AML-193 (cell line): ENCODE results near the gene LMCD1.

ENCODE experiments used
- DNase-seq, 2 experiments: peaks; one replicate each; lab custom pipeline; 2025; lab: John Stamatoyannopoulos, UW

The LMCD1 gene

GRCh38 chr3:8484409-8485140, 17.0 kb upstream of the LMCD1 start:
- DNase-seq: no peak

- DNase-seq: no peak
Measured at GRCh38 chr3:8485141-8485870, 16.3 kb upstream of the LMCD1 start.

GRCh38 chr3:8485943-8486342, 15.7 kb upstream of the LMCD1 start:
- DNase-seq: no peak

GRCh38 chr3:8486434-8486833, 15.2 kb upstream of the LMCD1 start:
- DNase-seq: no peak

GRCh38 chr3:8486936-8487335, 14.7 kb upstream of the LMCD1 start:
- no peak for DNase-seq

- no peak for DNase-seq
Measured at GRCh38 chr3:8488411-8488810, 13.2 kb upstream of the LMCD1 start.

- DNase-seq: no peak
Measured at GRCh38 chr3:8488877-8489276, 12.7 kb upstream of the LMCD1 start.

GRCh38 chr3:8489278-8489792, 12.3 kb upstream of the LMCD1 start:
- no peak for DNase-seq

- no peak for DNase-seq
Measured at GRCh38 chr3:8490079-8490552, 11.5 kb upstream of the LMCD1 start.

GRCh38 chr3:8491271-8492144, 10.1 kb upstream of the LMCD1 start:
- DNase-seq: no peak

- DNase-seq: no peak
Measured at GRCh38 chr3:8492744-8493511, 8.7 kb upstream of the LMCD1 start.

- no peak for DNase-seq
Measured at GRCh38 chr3:8493744-8494143, 7.9 kb upstream of the LMCD1 start.

GRCh38 chr3:8494327-8494726, 7.3 kb upstream of the LMCD1 start:
- no peak for DNase-seq

- DNase-seq: no peak
Measured at GRCh38 chr3:8497582-8497981, 4.0 kb upstream of the LMCD1 start.

GRCh38 chr3:8499181-8499611, 2.4 kb upstream of the LMCD1 start:
- DNase-seq: no peak

GRCh38 chr3:8500319-8500988, 1.2 kb upstream of the LMCD1 start:
- DNase-seq: no peak

GRCh38 chr3:8500989-8501370, 643 bp upstream of the LMCD1 start:
- DNase-seq: no peak

GRCh38 chr3:8503461-8503860, 1.8 kb downstream of the LMCD1 start:
- no peak for DNase-seq

GRCh38 chr3:8503871-8504610, 2.4 kb downstream of the LMCD1 start:
- DNase-seq: no peak

- no peak for DNase-seq
Measured at GRCh38 chr3:8504611-8504973, 3.0 kb downstream of the LMCD1 start.
